Mesenchymal stem cell (in vitro differentiated cells and primary cell): ENCODE results near the gene GPRASP2.

Experiments used
- DNase-seq: peaks from one replicate; pipeline ENCODE4 v3.0.0-alpha.2; 2013
- H2AFZ ChIP-seq: one replicate; pipeline ENCODE4 v1.6.1; 2013; ENCODE audit warnings: low read depth, mild to moderate bottlenecking, control low read depth, inconsistent platforms, low read length, moderate library complexity
- H2AK5ac ChIP-seq: 2 replicates; pipeline ENCODE4 v1.6.1; 2013; ENCODE audit warnings: low read length, moderate library complexity, mild to moderate bottlenecking, inconsistent platforms; ENCODE audit not compliant: severe bottlenecking
- H2BK120ac ChIP-seq: one replicate; pipeline ENCODE4 v1.6.1; 2013; ENCODE audit warnings: low read depth, mild to moderate bottlenecking, inconsistent platforms, low read length, moderate library complexity
- H2BK12ac ChIP-seq, 2 experiments: one replicate each; pipeline ENCODE4 v1.6.1; 2013; ENCODE audit warnings: inconsistent platforms in 2 of 2, low read length in 2 of 2, mild to moderate bottlenecking in 2 of 2, moderate library complexity in 2 of 2, control low read depth in 1 of 2
- H2BK15ac ChIP-seq: one replicate; pipeline ENCODE4 v1.6.1; 2013; ENCODE audit warnings: mild to moderate bottlenecking, low read depth, inconsistent platforms; ENCODE audit not compliant: poor library complexity, severe bottlenecking
- H2BK5ac ChIP-seq: 2 replicates; pipeline ENCODE4 v1.6.1; 2013; ENCODE audit warnings: low read depth, mild to moderate bottlenecking, low read length, control low read depth, inconsistent platforms; ENCODE audit not compliant: poor library complexity, severe bottlenecking
- H3K14ac ChIP-seq, 2 experiments: one replicate each; pipeline ENCODE4 v1.6.1; 2013; ENCODE audit warnings: inconsistent platforms in 2 of 2, low read length in 2 of 2, control low read depth in 1 of 2, mild to moderate bottlenecking in 1 of 2, moderate library complexity in 1 of 2
- H3K18ac ChIP-seq, 2 experiments: one replicate each; pipeline ENCODE4 v1.6.1; 2013; ENCODE audit warnings: inconsistent platforms in 2 of 2, low read length in 2 of 2, control low read depth in 1 of 2, low read depth in 1 of 2, mild to moderate bottlenecking in 1 of 2
- H3K23ac ChIP-seq, 2 experiments: one replicate each; pipeline ENCODE4 v1.6.1; 2013; ENCODE audit warnings: inconsistent platforms in 2 of 2, low read length in 2 of 2, mild to moderate bottlenecking in 2 of 2, moderate library complexity in 2 of 2, control low read depth in 1 of 2
- H3K27ac ChIP-seq: 2 replicates; pipeline ENCODE4 v1.5.1; 2013; ENCODE audit warnings: mild to moderate bottlenecking, moderate library complexity, low read length, control low read depth, inconsistent platforms; ENCODE audit not compliant: poor library complexity, severe bottlenecking
- H3K27me3 ChIP-seq, 2 experiments: 2 replicates each; pipeline versions ENCODE4 v1.6.1 to v1.7.0; 2013; ENCODE audit warnings: low read length in 2 of 2, mild to moderate bottlenecking in 2 of 2, moderate library complexity in 2 of 2, control low read depth in 1 of 2, inconsistent platforms in 1 of 2; ENCODE audit not compliant: control insufficient read depth in 1 of 2, insufficient read depth in 1 of 2
- H3K36me3 ChIP-seq, 2 experiments: 2 replicates each; pipeline versions ENCODE4 v1.6.1 to v1.7.0; 2013; ENCODE audit warnings: low read length in 2 of 2, control low read depth in 1 of 2, inconsistent platforms in 1 of 2, low read depth in 1 of 2, mild to moderate bottlenecking in 1 of 2; ENCODE audit not compliant: insufficient read depth in 2 of 2, control insufficient read depth in 1 of 2
- H3K4ac ChIP-seq, 2 experiments: one replicate each; pipeline ENCODE4 v1.6.1; 2013; ENCODE audit warnings: inconsistent platforms in 2 of 2, low read length in 2 of 2, mild to moderate bottlenecking in 2 of 2, moderate library complexity in 2 of 2, control low read depth in 1 of 2, low read depth in 1 of 2
- H3K4me1 ChIP-seq: 2 replicates; pipeline ENCODE4 v1.6.1; 2013; ENCODE audit warnings: low read depth, low read length, control low read depth; ENCODE audit not compliant: control insufficient read depth, insufficient read depth
- H3K4me2 ChIP-seq: 2 replicates; pipeline ENCODE4 v1.6.1; 2013; ENCODE audit warnings: low read length, mild to moderate bottlenecking, inconsistent platforms; ENCODE audit not compliant: poor library complexity, severe bottlenecking
- H3K4me3 ChIP-seq, 2 experiments: 2 replicates each; pipeline versions ENCODE4 v1.5.1 to v1.7.0; 2013; ENCODE audit warnings: low read length in 2 of 2, mild to moderate bottlenecking in 2 of 2, control low read depth in 1 of 2, low read depth in 1 of 2; ENCODE audit not compliant: insufficient read depth in 1 of 2
- H3K79me1 ChIP-seq: replicated peaks from 2 replicates; pipeline ENCODE4 v1.6.1; 2013; ENCODE audit warnings: mild to moderate bottlenecking, control low read depth, low read length, inconsistent platforms; ENCODE audit not compliant: poor library complexity, severe bottlenecking
- H3K9ac ChIP-seq: 2 replicates; pipeline ENCODE4 v1.7.0; 2013; ENCODE audit warnings: mild to moderate bottlenecking, low read length, moderate library complexity
- H3K9me3 ChIP-seq: 2 replicates; pipeline ENCODE4 v1.7.0; 2013; ENCODE audit warnings: mild to moderate bottlenecking, low read length; ENCODE audit not compliant: control insufficient read depth
- H4K8ac ChIP-seq: one replicate; pipeline ENCODE4 v1.6.1; 2013; ENCODE audit warnings: inconsistent platforms, mild to moderate bottlenecking, low read length, moderate library complexity
- H4K91ac ChIP-seq: one replicate; pipeline ENCODE4 v1.6.1; 2013; ENCODE audit warnings: mild to moderate bottlenecking, low read length, inconsistent platforms
- WGBS: methylation state at CpG from one replicate; pipeline ENCODE4 v1.1.7; 2013; ENCODE audit warnings: mixed read lengths; 5-methylcytosine and 5-hydroxymethylcytosine counted together

The GPRASP2 gene

GRCh38 chrX:102739657-102740056, 27.4 kb downstream of the GPRASP2 start:
- no peak overlapping the region for H2BK15ac ChIP-seq
- WGBS: 50% methylated on average over 5 of the region's 7 CpGs
- peak; percentile 2 for DNase-seq

GRCh38 chrX:102744307-102744706, 32.1 kb downstream of the GPRASP2 start:
- H4K8ac ChIP-seq: no peak overlapping the region
- no peaks in the 10 kb centered on the region for H3K9me3 ChIP-seq
- peaks cover 3% of the 10 kb centered on the region for H3K79me1 ChIP-seq
- no peak overlapping the region for H3K14ac ChIP-seq
- DNase-seq: no peak
- H3K36me3 ChIP-seq: no peaks in the 10 kb centered on the region
- H3K4me3 ChIP-seq: no peak overlapping the region
- no peak overlapping the region for H3K9ac ChIP-seq
- H2BK5ac ChIP-seq: no peak overlapping the region
- H3K18ac ChIP-seq: no peak overlapping the region
- H3K27ac ChIP-seq: no peak overlapping the region
- peaks cover 4% of the 10 kb centered on the region for H3K4me1 ChIP-seq
- no peak overlapping the region for H2BK15ac ChIP-seq
- H2BK12ac ChIP-seq: no peak overlapping the region
- H4K91ac ChIP-seq: no peak overlapping the region
- H3K4me2 ChIP-seq: no peak overlapping the region
- no peak overlapping the region for H2AFZ ChIP-seq
- WGBS: no CpG with 5 or more reads among the region's 1 CpG
- H2AK5ac ChIP-seq: no peak overlapping the region
- no peak overlapping the region for H3K23ac ChIP-seq
- H3K27me3 ChIP-seq: peaks cover 0 to 5% of the 10 kb centered on the region in 2 experiments
- H2BK120ac ChIP-seq: no peak overlapping the region
- no peak overlapping the region for H3K4ac ChIP-seq

More at GRCh38 chrX:102739657-102740056, 27.4 kb downstream of the GPRASP2 start:
- Histone ChIP-seq H3K79me1 (no peaks in the 10 kb centered on the region), H3K4ac (no peak overlapping the region), H2AFZ (no peak overlapping the region), H3K18ac (no peak overlapping the region), H3K4me2 (no peak overlapping the region), H3K27ac (no peak overlapping the region), H3K4me3 (no peak overlapping the region), H4K91ac (no peak overlapping the region), H3K9me3 (no peaks in the 10 kb centered on the region), H4K8ac (no peak overlapping the region), H3K9ac (no peak overlapping the region), H2BK12ac (no peak overlapping the region), H3K23ac (no peak overlapping the region), H2AK5ac (no peak overlapping the region), H3K14ac (no peak overlapping the region), H2BK5ac (no peak overlapping the region), H3K4me1 (no peaks in the 10 kb centered on the region), H3K36me3 (no peaks in the 10 kb centered on the region), H3K27me3 (peaks cover 0 to 14% of the 10 kb centered on the region in 2 experiments), H2BK120ac (no peak overlapping the region)

- H3K9ac ChIP-seq: peak overlapping the region; percentile 88
- H2BK5ac ChIP-seq: no peak overlapping the region
- peak overlapping the region; percentile 83 for H3K4me2 ChIP-seq
- no peak overlapping the region for H3K27ac ChIP-seq
- 5% methylated on average over 8 of the region's 14 CpGs for WGBS
- H4K91ac ChIP-seq: no peak overlapping the region
- H3K18ac ChIP-seq: no peak overlapping the region
- no peak overlapping the region for H3K4ac ChIP-seq
- H2AFZ ChIP-seq: no peak overlapping the region
- no peak overlapping the region for H2BK12ac ChIP-seq
- peak overlapping the region; percentile 73 to 82 for H3K4me3 ChIP-seq
- peaks cover 0 to 13% of the 10 kb centered on the region in 2 experiments for H3K27me3 ChIP-seq
- no peak overlapping the region for H2AK5ac ChIP-seq
- H3K79me1 ChIP-seq: peaks cover 3% of the 10 kb centered on the region
- no peak overlapping the region for H4K8ac ChIP-seq
- no peak overlapping the region for H3K23ac ChIP-seq
- H2BK120ac ChIP-seq: no peak overlapping the region
- no peaks in the 10 kb centered on the region for H3K36me3 ChIP-seq
- no peak overlapping the region for H3K14ac ChIP-seq
- no peak for DNase-seq
- H3K9me3 ChIP-seq: no peaks in the 10 kb centered on the region
- H2BK15ac ChIP-seq: no peak overlapping the region
- peaks cover 4% of the 10 kb centered on the region for H3K4me1 ChIP-seq
Observed at GRCh38 chrX:102745513-102745856, 33.2 kb downstream of the GPRASP2 start.

GRCh38 chrX:102745857-102746584, 33.8 kb downstream of the GPRASP2 start:
- peaks cover 3% of the 10 kb centered on the region for H3K79me1 ChIP-seq
- H3K4me3 ChIP-seq: peak overlapping the region; percentile 73 to 82
- H2BK12ac ChIP-seq: no peak overlapping the region
- H2AK5ac ChIP-seq: no peak overlapping the region
- H3K14ac ChIP-seq: peak overlapping the region in 1 of 2 experiments; percentile 79
- peak overlapping the region in 1 of 2 experiments; percentile 80 for H3K18ac ChIP-seq
- H2AFZ ChIP-seq: peak overlapping the region; percentile 71
- peak; percentile 22 for DNase-seq
- H3K4me2 ChIP-seq: peak overlapping the region; percentile 83
- peak overlapping the region in 1 of 2 experiments; percentile 59 for H3K23ac ChIP-seq
- no peaks in the 10 kb centered on the region for H3K36me3 ChIP-seq
- H2BK120ac ChIP-seq: peak overlapping the region; percentile 61
- H3K27ac ChIP-seq: no peak overlapping the region
- peak overlapping the region; percentile 88 for H3K9ac ChIP-seq
- H3K4me1 ChIP-seq: peaks cover 4% of the 10 kb centered on the region
- peak overlapping the region; percentile 75 for H4K8ac ChIP-seq
- WGBS: under 1% methylated on average over 19 of the region's 61 CpGs
- H3K9me3 ChIP-seq: no peaks in the 10 kb centered on the region
- H4K91ac ChIP-seq: peak overlapping the region; percentile 7
- H3K27me3 ChIP-seq: peaks cover 0 to 14% of the 10 kb centered on the region in 2 experiments
- peak overlapping the region; percentile 31 for H2BK5ac ChIP-seq
- H3K4ac ChIP-seq: peak overlapping the region in 1 of 2 experiments; percentile 28
- no peak overlapping the region for H2BK15ac ChIP-seq
